ENCODE results near the gene CADPS2.

Gene CADPS2

GRCh38 chr7:122844191-122844988 lies 41.9 kb downstream of the CADPS2 start:
- no peak for TF ChIP-seq POLR2AphosphoS5 (IDR thresholded peaks at IDR 0.05; ENCODE audit: low read depth, low read length)
- no peak for TF ChIP-seq FOXP2 (optimal IDR thresholded peaks at IDR 0.05; ENCODE audit: borderline replicate concordance, extremely low read depth, extremely low read length, insufficient read depth)
- TF ChIP-seq SIN3A (IDR thresholded peaks at IDR 0.05; ENCODE audit: borderline replicate concordance, insufficient read depth, low read length) = no peak
- TF ChIP-seq, protein P1, sequence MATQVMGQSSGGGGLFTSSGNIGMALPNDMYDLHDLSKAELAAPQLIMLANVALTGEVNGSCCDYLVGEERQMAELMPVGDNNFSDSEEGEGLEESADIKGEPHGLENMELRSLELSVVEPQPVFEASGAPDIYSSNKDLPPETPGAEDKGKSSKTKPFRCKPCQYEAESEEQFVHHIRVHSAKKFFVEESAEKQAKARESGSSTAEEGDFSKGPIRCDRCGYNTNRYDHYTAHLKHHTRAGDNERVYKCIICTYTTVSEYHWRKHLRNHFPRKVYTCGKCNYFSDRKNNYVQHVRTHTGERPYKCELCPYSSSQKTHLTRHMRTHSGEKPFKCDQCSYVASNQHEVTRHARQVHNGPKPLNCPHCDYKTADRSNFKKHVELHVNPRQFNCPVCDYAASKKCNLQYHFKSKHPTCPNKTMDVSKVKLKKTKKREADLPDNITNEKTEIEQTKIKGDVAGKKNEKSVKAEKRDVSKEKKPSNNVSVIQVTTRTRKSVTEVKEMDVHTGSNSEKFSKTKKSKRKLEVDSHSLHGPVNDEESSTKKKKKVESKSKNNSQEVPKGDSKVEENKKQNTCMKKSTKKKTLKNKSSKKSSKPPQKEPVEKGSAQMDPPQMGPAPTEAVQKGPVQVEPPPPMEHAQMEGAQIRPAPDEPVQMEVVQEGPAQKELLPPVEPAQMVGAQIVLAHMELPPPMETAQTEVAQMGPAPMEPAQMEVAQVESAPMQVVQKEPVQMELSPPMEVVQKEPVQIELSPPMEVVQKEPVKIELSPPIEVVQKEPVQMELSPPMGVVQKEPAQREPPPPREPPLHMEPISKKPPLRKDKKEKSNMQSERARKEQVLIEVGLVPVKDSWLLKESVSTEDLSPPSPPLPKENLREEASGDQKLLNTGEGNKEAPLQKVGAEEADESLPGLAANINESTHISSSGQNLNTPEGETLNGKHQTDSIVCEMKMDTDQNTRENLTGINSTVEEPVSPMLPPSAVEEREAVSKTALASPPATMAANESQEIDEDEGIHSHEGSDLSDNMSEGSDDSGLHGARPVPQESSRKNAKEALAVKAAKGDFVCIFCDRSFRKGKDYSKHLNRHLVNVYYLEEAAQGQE (IDR thresholded peaks at IDR 0.05; ENCODE audit: insufficient read depth in 1 of 2, low read depth in 2 of 2, low read length in 2 of 2) = no peak

- TF ChIP-seq POLR2AphosphoS5 (IDR thresholded peaks at IDR 0.05; ENCODE audit: low read depth, low read length) = no peak
- no peak for TF ChIP-seq TAF1 (IDR thresholded peaks at IDR 0.05; ENCODE audit: borderline replicate concordance, insufficient read depth, low read length)
- no peak for TF ChIP-seq FOXP2 (optimal IDR thresholded peaks at IDR 0.05; ENCODE audit: borderline replicate concordance, extremely low read depth, extremely low read length, insufficient read depth)
- TF ChIP-seq, protein P1 (IDR thresholded peaks at IDR 0.05; ENCODE audit: insufficient read depth in 1 of 2, low read depth in 2 of 2, low read length in 2 of 2) = no peak
These were observed 43.3 kb downstream of the CADPS2 start for GRCh38 chr7:122842971-122843370.

DNA sequence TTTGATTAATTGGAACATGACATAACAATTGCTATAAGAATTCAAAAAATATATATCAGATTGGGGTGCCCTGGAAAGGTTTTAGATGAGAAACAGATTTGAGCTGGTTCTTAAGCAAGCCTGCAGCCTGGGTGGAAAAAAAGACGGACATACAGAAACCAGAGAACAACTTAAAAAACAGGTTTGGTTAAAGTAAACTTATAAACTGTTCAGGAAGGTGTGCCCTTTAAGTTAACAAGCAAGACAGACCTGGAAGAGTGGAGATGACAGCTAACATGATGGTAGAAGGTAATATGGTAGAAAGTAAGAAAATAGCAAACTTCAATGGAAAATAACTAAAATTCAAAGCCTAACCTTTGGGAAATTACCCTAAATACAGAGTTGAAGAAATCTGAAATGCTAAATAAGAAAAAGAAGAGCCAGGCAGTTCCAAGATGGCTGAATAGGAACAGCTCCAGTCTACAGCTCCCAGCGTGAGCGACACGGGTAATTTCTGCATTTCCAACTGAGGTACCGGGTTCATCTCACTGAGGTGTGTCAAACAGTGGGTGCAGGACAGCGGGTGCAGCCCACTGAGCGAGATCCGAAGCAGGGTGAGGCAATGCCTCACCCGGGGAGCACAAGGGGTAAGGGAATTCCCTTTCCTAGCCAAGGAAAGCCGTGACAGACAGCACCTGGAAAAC lies 52.2 kb downstream of the CADPS2 start:
- TF ChIP-seq POLR2AphosphoS5 (IDR thresholded peaks at IDR 0.05; ENCODE audit: low read depth, low read length) = no peak
- TF ChIP-seq, protein P1 (IDR thresholded peaks at IDR 0.05; ENCODE audit: insufficient read depth in 1 of 2, low read depth in 2 of 2, low read length in 2 of 2) = no peak
- no peak for TF ChIP-seq TAF1 (IDR thresholded peaks at IDR 0.05; ENCODE audit: borderline replicate concordance, insufficient read depth, low read length)
- no peak for TF ChIP-seq FOXP2 (optimal IDR thresholded peaks at IDR 0.05; ENCODE audit: borderline replicate concordance, extremely low read depth, extremely low read length, insufficient read depth)
- TF ChIP-seq SIN3A (IDR thresholded peaks at IDR 0.05; ENCODE audit: borderline replicate concordance, insufficient read depth, low read length) = no peak

- TF ChIP-seq SIN3A (IDR thresholded peaks at IDR 0.05; ENCODE audit: borderline replicate concordance, insufficient read depth, low read length) = no peak
- no peak for TF ChIP-seq TAF1 (IDR thresholded peaks at IDR 0.05; ENCODE audit: borderline replicate concordance, insufficient read depth, low read length)
- TF ChIP-seq, protein P1 (IDR thresholded peaks at IDR 0.05; ENCODE audit: insufficient read depth in 1 of 2, low read depth in 2 of 2, low read length in 2 of 2) = no peak
- TF ChIP-seq FOXP2 (optimal IDR thresholded peaks at IDR 0.05; ENCODE audit: borderline replicate concordance, extremely low read depth, extremely low read length, insufficient read depth) = no peak
- no peak for TF ChIP-seq POLR2AphosphoS5 (IDR thresholded peaks at IDR 0.05; ENCODE audit: low read depth, low read length)
These were observed 54.8 kb downstream of the CADPS2 start for GRCh38 chr7:122831436-122831835.

Data from PFSK-1 (cell line).